Activated CD4-positive, CD25-positive, alpha-beta regulatory T cell treated with anti-CD3 and anti-CD28 coated beads, Interleukin-2, amount 50 U/mL, for 24 hours (primary cell): ENCODE data around the gene ADAMTS10.
"Not testable (repeated sequence)": the region's sequence is repeated elsewhere in the genome, so short reads cannot be mapped to it uniquely, and the experiment has no call there.

ENCODE experiments used
- ATAC-seq, 2 donors: fragments of 150-1000 bp; cut with Tn5 transposase; one replicate each; pipeline ENCODE4 v1.10.0; 2021; ENCODE audit warnings: mild to moderate bottlenecking in 1 of 2, moderate library complexity in 1 of 2

Gene ADAMTS10

DNA sequence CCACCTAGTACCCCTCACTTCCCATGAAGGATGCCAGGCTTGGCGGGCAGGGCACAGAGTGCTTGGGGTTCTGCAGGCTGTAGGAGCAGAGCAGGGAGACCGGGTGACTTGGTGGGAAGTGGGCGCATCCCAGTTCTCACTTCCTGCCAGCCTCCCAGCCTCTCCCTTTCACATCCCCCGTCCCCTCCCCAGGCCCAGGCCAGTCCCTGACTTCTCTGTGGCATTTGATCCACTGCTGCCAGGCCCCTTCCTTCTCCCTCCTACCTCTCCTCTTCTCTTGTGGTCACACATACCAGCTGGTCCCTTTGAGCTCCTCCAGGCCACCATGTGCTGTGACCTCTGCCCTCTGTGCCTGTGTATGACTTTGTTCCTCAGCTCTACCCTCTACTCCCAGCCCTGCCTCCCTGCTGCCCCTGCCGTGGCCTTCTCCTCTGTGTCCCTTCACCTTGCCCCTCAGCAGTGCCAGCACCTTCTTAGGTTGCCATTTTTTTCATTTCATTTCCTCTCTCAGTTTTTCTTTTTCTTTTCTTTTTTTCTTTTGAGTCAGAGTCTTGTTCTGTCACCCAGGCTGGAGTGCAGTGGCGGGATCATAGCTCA is 52.8 kb downstream of the ADAMTS10 start:
- ATAC-seq: no peak

GRCh38 chr19:8553729-8554128 is 56.8 kb downstream of the ADAMTS10 start:
- not testable (repeated sequence) for ATAC-seq

DNA sequence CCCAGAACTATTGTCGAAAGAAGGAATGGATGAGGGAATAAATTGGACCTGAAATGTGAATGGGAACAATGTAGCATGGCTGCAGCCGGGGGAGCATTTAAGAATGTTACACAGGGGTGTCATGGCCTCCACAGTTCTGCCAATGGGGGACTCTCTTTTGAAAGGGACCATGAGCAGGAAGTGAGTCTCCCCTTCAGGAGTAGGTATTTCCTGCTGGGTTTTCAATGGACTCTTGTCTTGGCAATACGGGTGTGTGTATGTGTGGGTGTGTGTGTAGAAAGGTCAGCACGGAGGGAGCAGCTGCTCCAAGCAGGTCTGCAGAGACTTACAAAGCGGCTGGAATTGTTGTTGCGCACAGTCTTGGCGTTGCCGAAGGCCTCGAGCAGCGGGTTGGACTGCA is 57.7 kb downstream of the ADAMTS10 start:
- ATAC-seq: no peak

GRCh38 chr19:8550070-8550469 is 60.4 kb downstream of the ADAMTS10 start:
- no peak for ATAC-seq

DNA sequence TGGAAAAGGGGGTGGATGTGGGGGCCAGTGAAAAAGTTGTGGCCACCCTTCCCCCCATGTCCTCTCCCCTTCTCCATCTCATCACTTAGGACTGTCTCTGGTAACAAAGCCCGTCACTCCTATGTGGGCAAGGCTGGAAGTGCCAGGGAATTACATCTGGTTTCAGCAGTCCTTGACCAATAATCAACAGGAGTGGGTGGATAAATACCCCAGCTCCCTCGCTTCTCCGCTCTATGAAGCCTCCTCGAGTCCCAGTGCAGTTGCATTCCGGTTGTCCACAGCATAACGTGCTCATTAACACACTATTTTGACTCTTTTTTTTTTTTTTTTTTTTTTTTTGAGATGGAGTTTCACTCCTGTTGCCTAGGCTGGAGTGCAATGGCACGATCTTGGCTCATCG is 64.8 kb downstream of the ADAMTS10 start:
- ATAC-seq: no peak

DNA sequence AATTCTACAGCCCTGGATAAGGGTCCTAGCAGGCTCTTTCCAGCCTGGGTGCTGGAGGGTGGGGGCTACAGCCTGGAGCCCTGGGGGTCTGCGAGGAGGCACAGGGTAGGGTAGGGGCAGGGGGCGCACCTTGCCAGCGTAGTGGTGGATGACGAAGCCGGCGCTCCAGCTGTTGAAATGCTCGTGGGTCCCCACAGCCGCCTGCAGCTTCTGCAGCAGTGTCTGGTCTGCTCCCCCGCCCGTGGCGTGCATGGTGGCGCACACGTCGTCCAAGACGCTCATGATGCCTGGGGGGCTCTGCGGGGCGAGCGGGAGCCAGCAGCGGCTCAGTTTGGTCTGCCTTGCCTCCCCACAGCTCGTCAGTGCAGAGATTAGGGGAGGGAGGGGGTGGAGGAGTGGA is 66.3 kb downstream of the ADAMTS10 start:
- no peak for ATAC-seq

DNA sequence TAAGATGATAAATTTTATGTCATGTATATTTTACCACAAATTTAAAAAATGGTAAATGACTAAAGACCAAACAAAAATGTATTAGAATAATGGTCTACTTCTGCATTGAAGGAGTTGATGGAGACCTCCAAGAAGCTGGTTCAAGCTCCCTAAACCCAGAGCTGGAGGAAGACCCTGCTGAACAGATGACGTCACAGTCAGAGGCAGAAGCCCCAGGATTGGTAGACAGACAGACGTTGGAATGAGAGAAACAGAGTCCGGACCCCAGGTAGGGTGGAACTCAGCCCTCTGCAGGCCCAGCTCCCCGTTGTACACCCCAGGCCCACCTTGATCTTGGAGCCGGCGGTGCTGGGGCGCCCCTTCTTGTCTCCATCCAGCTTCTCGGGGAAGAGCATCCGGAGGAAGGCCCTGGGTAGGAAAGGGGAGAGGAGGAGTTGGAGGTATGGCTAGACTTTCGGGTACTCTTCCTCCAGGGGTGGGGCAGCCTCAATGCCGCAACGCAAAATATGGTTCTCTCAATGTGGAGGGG is 70.8 kb downstream of the ADAMTS10 start:
- ATAC-seq: no peak

DNA sequence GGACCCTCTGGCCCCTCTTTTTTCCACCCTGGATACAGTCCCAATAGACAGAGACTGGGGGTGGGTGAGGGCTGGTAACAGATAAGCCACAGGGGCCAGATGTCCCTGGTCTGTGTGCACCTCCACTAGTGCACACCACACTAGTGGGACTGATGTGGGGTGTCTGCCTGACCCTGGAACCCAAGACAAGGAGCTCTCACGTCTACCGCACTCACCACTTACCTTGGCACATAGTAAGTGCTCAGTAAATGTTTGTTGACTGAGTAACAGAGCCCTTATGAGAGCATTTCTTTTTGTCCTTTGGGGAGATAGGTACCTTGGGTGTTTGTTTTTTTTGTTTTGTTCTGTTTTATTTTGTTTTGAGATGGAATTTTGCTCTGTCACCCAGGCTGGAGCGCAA is 73.4 kb downstream of the ADAMTS10 start:
- ATAC-seq: no peak

GRCh38 chr19:8536282-8536681 is 74.2 kb downstream of the ADAMTS10 start:
- no peak for ATAC-seq

DNA sequence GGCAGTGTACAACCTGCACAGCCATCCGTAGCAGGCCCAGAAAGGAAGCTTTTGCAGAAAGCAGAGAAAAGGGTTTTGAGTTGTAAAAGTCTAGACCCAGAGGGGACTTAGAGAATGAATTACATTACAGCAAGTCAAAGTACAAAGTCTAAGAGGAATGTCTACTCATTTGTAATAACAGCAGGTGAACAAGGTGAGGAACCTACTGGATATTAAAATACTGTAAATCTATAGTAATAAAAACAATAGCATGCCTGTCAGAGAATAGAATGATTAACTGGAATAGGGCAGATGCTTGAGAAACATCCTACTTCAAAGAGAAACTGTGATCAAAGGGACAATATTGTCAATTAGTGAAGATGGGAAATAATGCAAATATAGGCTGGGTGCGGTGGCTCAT is 78.3 kb downstream of the ADAMTS10 start:
- no peak for ATAC-seq

DNA sequence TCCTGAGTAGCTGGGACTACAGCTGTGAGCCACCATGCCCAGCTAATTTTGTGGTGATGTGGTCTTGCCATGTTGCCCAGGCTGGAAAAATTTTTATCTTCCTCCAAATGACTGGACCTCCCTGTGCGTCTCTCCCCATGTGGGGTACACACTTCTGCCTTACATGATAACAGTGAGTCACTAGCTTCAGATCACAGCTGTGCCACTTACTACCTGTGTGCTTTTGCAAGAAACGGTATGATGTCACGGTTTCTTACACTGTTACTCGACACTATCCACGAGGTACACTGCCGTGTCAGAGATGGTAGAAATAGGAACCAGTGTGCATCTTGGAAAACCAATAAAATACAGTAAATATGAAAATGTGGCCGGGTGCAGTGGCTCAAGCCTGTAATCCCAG is 79.0 kb downstream of the ADAMTS10 start:
- no peak for ATAC-seq
